Measurements from ENCODE around the gene MAJIN. TPM values are rescaled to one million over a fixed set of nuclear protein-coding genes. Genes with fewer than 3 reads are reported as not detected.

Gene MAJIN
- total and polyA plus RNA-seq, 2 experiments from 2014 or later: not detected

DNA sequence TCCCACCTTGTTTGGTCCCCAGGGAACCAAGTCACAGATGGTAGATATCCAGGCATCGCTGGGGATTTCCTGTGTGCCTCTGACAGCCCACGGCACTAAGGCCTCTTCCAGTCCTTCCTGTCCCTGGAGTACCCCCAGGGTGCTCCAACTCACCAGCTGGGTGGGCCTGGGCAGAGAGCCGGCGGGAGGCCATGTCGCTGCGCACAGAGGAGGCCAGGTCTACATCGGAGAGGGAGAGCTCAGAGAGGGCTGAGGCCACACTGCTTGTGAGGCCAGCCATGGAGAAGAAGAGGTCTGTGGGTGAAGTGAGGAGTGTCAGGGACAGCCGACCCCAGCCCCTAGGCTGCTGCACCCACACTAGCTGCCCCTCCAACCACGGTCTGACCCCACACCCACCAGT lies 60.2 kb downstream of the MAJIN start:
- WGBS (ENCODE audit: low lambda C conversion rate, missing lambda C conversion rate): 96% methylated on average over 9 of the region's 9 CpGs
- no peak overlapping the region for H3K4me3 ChIP-seq
- DNase-seq (ENCODE audit: low spot score): no peak
- H3K79me2 ChIP-seq: peaks cover 20% of the 10 kb centered on the region
- H4K20me1 ChIP-seq (ENCODE audit: insufficient read depth, poor library complexity, severe bottlenecking): no peaks in the 10 kb centered on the region
- no peaks in the 10 kb centered on the region for H3K36me3 ChIP-seq (replicated peaks; ENCODE audit: insufficient read depth, low read depth)
- TF ChIP-seq EZH2 (IDR thresholded peaks at IDR 0.05; ENCODE audit: borderline replicate concordance) (no peak), EZH2phosphoT487 (IDR thresholded peaks at IDR 0.05; ENCODE audit: low read depth, severe bottlenecking, unreplicated experiment) (no peak)
- TF ChIP-seq, protein P1, sequence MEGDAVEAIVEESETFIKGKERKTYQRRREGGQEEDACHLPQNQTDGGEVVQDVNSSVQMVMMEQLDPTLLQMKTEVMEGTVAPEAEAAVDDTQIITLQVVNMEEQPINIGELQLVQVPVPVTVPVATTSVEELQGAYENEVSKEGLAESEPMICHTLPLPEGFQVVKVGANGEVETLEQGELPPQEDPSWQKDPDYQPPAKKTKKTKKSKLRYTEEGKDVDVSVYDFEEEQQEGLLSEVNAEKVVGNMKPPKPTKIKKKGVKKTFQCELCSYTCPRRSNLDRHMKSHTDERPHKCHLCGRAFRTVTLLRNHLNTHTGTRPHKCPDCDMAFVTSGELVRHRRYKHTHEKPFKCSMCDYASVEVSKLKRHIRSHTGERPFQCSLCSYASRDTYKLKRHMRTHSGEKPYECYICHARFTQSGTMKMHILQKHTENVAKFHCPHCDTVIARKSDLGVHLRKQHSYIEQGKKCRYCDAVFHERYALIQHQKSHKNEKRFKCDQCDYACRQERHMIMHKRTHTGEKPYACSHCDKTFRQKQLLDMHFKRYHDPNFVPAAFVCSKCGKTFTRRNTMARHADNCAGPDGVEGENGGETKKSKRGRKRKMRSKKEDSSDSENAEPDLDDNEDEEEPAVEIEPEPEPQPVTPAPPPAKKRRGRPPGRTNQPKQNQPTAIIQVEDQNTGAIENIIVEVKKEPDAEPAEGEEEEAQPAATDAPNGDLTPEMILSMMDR (IDR thresholded peaks at IDR 0.05; ENCODE audit: poor library complexity): no peak
- no peaks in the 10 kb centered on the region for H3K27me3 ChIP-seq
- H3K4me2 ChIP-seq: no peak overlapping the region
- no peak overlapping the region for H3K27ac ChIP-seq
- no peak overlapping the region for H2AFZ ChIP-seq
- peaks cover 7% of the 10 kb centered on the region for H3K4me1 ChIP-seq (ENCODE audit: insufficient read depth)
- H3K9me3 ChIP-seq (ENCODE audit: low read depth): no peaks in the 10 kb centered on the region
- no peaks in the 10 kb centered on the region for H3K9me2 ChIP-seq (replicated peaks; ENCODE audit: insufficient read depth)

DNA sequence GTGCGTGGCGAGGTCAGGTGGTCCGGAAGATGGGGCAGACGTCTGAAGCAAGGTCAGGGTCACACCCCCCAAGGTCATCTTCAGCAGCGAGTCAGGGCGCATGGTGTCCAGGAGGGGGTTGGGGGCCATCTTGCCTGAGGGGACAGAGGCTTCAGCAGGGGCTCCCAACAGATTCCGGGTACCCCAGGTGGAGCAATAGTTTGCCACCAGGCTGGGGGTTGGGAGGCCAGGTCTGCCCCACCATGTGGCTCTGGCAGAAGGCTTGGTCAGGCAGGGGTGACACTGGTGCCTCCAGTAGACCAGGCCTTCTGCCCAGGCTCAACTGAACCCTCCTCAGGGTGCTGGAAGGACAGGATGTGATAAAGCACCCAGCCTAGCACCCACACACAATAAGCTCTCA lies 60.8 kb downstream of the MAJIN start:
- Histone ChIP-seq H3K9me3 (ENCODE audit: low read depth) (no peaks in the 10 kb centered on the region), H3K4me2 (no peak overlapping the region)

DNA sequence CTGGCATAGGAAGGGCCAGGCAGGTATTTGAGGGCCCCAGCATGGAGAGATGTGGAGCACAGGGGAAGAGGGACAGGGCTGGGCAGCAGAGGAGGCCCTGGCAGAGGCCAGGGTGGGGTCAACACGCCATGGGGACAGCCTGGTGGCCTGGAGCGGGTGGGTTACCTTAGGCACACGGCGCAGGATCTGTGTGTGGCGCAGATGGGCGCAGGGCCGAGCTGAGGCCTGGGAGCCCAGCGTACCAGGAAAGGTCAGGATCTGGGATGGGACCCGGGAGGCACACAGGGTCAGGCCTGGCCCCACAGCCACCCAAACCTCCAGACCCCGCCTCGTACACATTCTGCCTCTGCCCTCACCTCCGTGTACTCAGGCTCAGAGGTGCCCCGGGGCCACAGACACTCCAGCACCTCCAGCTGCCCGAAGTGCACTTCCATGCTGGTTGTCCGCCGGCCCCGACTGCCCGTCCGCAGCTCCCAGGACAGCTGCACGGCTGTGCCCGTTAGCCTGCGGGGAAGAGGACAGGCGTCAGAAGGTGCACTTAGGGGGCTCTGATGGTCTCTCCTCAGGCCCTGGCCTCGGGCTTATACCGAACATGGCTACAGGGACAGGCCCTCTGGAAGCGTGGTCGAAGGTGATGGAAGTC lies 61.3 kb downstream of the MAJIN start:
- no peak overlapping the region for H3K4me2 ChIP-seq
- no peaks in the 10 kb centered on the region for H3K27me3 ChIP-seq
- H3K79me2 ChIP-seq: peaks cover 9% of the 10 kb centered on the region
- WGBS (ENCODE audit: low lambda C conversion rate, missing lambda C conversion rate): 99% methylated on average over 27 of the region's 27 CpGs
- peaks cover under 1% of the 10 kb centered on the region for H3K4me1 ChIP-seq (ENCODE audit: insufficient read depth)
- H3K4me3 ChIP-seq: no peak overlapping the region
- H3K9me3 ChIP-seq (ENCODE audit: low read depth): no peaks in the 10 kb centered on the region
- H3K27ac ChIP-seq: no peak overlapping the region
- H2AFZ ChIP-seq: no peak overlapping the region
- no peaks in the 10 kb centered on the region for H3K9me2 ChIP-seq (replicated peaks; ENCODE audit: insufficient read depth)
- no peaks in the 10 kb centered on the region for H4K20me1 ChIP-seq (ENCODE audit: insufficient read depth, poor library complexity, severe bottlenecking)
- TF ChIP-seq EZH2 (IDR thresholded peaks at IDR 0.05; ENCODE audit: borderline replicate concordance): no peak
- H3K36me3 ChIP-seq (replicated peaks; ENCODE audit: insufficient read depth, low read depth): no peaks in the 10 kb centered on the region
- DNase-seq (ENCODE audit: low spot score): no peak

More for the DNA sequence above, 60.8 kb downstream of the MAJIN start:
- H3K4me1 ChIP-seq (ENCODE audit: insufficient read depth): peaks cover 6% of the 10 kb centered on the region
- H3K9me2 ChIP-seq (replicated peaks; ENCODE audit: insufficient read depth): no peaks in the 10 kb centered on the region
- WGBS (ENCODE audit: low lambda C conversion rate, missing lambda C conversion rate): 95% methylated on average over 7 of the region's 7 CpGs
- no peaks in the 10 kb centered on the region for H4K20me1 ChIP-seq (ENCODE audit: insufficient read depth, poor library complexity, severe bottlenecking)
- H3K36me3 ChIP-seq (replicated peaks; ENCODE audit: insufficient read depth, low read depth): no peaks in the 10 kb centered on the region
- H3K27ac ChIP-seq: no peak overlapping the region
- no peak overlapping the region for H3K4me3 ChIP-seq
- no peaks in the 10 kb centered on the region for H3K27me3 ChIP-seq
- no peak overlapping the region for H2AFZ ChIP-seq
- peaks cover 14% of the 10 kb centered on the region for H3K79me2 ChIP-seq
- DNase-seq (ENCODE audit: low spot score): no peak
- TF ChIP-seq, protein P1 (IDR thresholded peaks at IDR 0.05; ENCODE audit: poor library complexity): no peak
- no peak for TF ChIP-seq EZH2phosphoT487 (IDR thresholded peaks at IDR 0.05; ENCODE audit: low read depth, severe bottlenecking, unreplicated experiment)
- TF ChIP-seq EZH2 (IDR thresholded peaks at IDR 0.05; ENCODE audit: borderline replicate concordance): no peak

DNA sequence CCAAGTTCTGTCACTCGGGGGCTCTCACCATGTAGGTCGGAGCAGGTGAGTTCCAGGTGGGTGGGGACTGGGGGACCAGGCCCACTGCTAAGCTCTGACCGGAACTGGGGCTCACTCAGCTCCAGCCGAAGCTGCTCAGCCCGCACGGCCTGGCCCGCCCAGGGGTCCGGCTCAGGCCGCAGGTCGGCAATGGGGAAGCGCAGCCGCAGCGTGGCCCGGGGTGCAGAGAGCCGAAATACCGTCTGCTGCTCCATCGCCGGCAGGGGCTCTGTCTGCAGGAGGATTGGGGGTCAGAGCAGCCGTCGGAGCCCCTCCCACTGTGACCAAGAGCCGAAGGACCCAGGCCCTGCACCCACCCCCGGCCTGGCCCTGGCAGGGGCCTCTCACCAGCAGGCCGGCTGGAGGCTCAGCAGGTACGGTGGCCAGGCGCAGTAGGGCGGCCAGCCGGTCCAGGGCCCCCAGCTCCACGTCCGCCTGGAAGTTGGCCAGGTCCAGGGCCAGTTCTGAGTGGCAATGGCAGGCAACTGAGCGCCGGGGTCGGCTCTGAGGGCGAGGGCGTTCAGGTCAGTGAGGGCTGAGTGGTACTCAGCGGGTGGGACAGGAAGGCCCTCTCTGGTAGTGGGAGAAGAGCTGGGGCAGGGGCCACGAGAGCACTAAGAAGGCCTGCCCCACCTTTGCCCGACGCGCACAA lies 62.1 kb downstream of the MAJIN start:
- Histone ChIP-seq H3K36me3 (replicated peaks; ENCODE audit: insufficient read depth, low read depth) (no peaks in the 10 kb centered on the region), H3K4me2 (no peak overlapping the region), H3K9me3 (ENCODE audit: low read depth) (no peaks in the 10 kb centered on the region), H2AFZ (no peak overlapping the region), H3K27ac (no peak overlapping the region), H4K20me1 (ENCODE audit: insufficient read depth, poor library complexity, severe bottlenecking) (no peaks in the 10 kb centered on the region), H3K4me3 (no peak overlapping the region), H3K4me1 (ENCODE audit: insufficient read depth) (no peaks in the 10 kb centered on the region), H3K9me2 (replicated peaks; ENCODE audit: insufficient read depth) (no peaks in the 10 kb centered on the region), H3K79me2 (peaks cover 3% of the 10 kb centered on the region), H3K27me3 (no peaks in the 10 kb centered on the region)
- DNase-seq (ENCODE audit: low spot score): no peak
- TF ChIP-seq EZH2 (IDR thresholded peaks at IDR 0.05; ENCODE audit: borderline replicate concordance): no peak
- TF ChIP-seq EZH2phosphoT487 (IDR thresholded peaks at IDR 0.05; ENCODE audit: low read depth, severe bottlenecking, unreplicated experiment): no peak
- TF ChIP-seq, protein P1 (IDR thresholded peaks at IDR 0.05; ENCODE audit: poor library complexity): no peak
- WGBS (ENCODE audit: low lambda C conversion rate, missing lambda C conversion rate): 93% methylated on average over 35 of the region's 39 CpGs

All from hepatocyte (in vitro differentiated cells).